A549 (cell line): ENCODE data around the gene NAA25. TPM values are rescaled to one million over a fixed set of nuclear protein-coding genes. Genes with fewer than 3 reads are reported as not detected.
A peak's percentile ranks its signal among the peaks of the same experiment; 100 is the strongest.

ENCODE experiments used
- ATAC-seq, 2 experiments: fragments of 200-7000 bp in 1 of 2; fragments of >200 bp in 1 of 2; cut with Nextera tagmentation in 1 of 2; cut with Tn5 transposase in 1 of 2; 3 replicates each; pipeline versions ENCODE4 v1.8.0 to v1.9.1; 2018 to 2020; ENCODE audit warnings: mild to moderate bottlenecking in 1 of 2, moderate library complexity in 1 of 2
- CTCF ChIA-PET: fragments of 300-600 bp; sonication (Branson Sonifier 250); formaldehyde crosslinking; extraction: SDS; loops from one replicate; lab custom pipeline; 2021; ENCODE audit warnings: antibody characterized with exemption, inconsistent platforms; lab: Yijun Ruan, JAX
- POLR2A ChIA-PET: fragments of 350-600 bp; formaldehyde crosslinking; extraction: SDS; loops from one replicate; lab custom pipeline; 2021; ENCODE audit warnings: antibody characterized with exemption, inconsistent platforms; lab: Yijun Ruan, JAX
- DNase-seq, 2 experiments: peaks; one replicate each; pipeline versions ENCODE4 v3.0.0 to v3.0.0-alpha.2; 2011 to 2016; ENCODE audit warnings: low read depth in 1 of 2, low spot score in 1 of 2
- FAIRE-seq: peaks from 2 replicates; lab custom pipeline; 2011; peaks lifted over from hg19 to GRCh38; lab: Jason Lieb, UNC
- H3K27ac ChIP-seq, 2 experiments: fragments of >200 bp; sonication (Bioruptor Twin); formaldehyde crosslinking; 3 replicates each; pipeline ENCODE4 v1.5.1; 2016 to 2017
- H3K4me1 ChIP-seq: fragments of >200 bp; sonication (Bioruptor Twin); formaldehyde crosslinking; 3 replicates; pipeline ENCODE4 v1.6.1; 2016
- H3K4me2 ChIP-seq: fragments of >200 bp; sonication (Bioruptor Twin); formaldehyde crosslinking; 3 replicates; pipeline ENCODE4 v1.6.1; 2016
- H3K4me3 ChIP-seq: fragments of >200 bp; sonication (Bioruptor Twin); formaldehyde crosslinking; 3 replicates; pipeline ENCODE4 v1.5.1; 2016
- H3K9me3 ChIP-seq: fragments of >200 bp; sonication (Bioruptor Twin); formaldehyde crosslinking; 3 replicates; pipeline ENCODE4 v1.6.1; 2016
- BHLHE40 ChIP-seq: IDR thresholded peaks from 2 replicates; pipeline ENCODE4 v1.6.1; 2012; ENCODE audit warnings: low read depth, low read length, inconsistent platforms
- CBX2 ChIP-seq: fragments of 200-600 bp; sonication (generic); IDR thresholded peaks from 2 replicates; pipeline ENCODE4 v1.6.1; 2016; ENCODE audit warnings: low read depth, mild to moderate bottlenecking, borderline replicate concordance
- CBX8 ChIP-seq: fragments of 200-600 bp; sonication (generic); IDR thresholded peaks from 2 replicates; pipeline ENCODE4 v1.6.1; 2016
- CHD2 ChIP-seq: fragments of 150-350 bp; IDR thresholded peaks from 2 replicates; pipeline ENCODE4 v1.6.1; 2014; ENCODE audit warnings: low read length; ENCODE audit not compliant: partially characterized antibody
- CHD4 ChIP-seq: fragments of 200-600 bp; sonication (generic); IDR thresholded peaks from 2 replicates; pipeline ENCODE4 v1.6.1; 2016; ENCODE audit warnings: antibody characterized with exemption, mild to moderate bottlenecking, borderline replicate concordance
- E2F6 ChIP-seq: IDR thresholded peaks from 2 replicates; pipeline ENCODE4 v1.6.1; 2012; ENCODE audit warnings: low read depth, borderline replicate concordance
- EHF ChIP-seq: fragments of 250-450 bp; sonication (Bioruptor Pico); IDR thresholded peaks from 2 replicates; pipeline ENCODE4 v1.5.0; 2020; ENCODE audit warnings: mild to moderate bottlenecking
- EHMT2 ChIP-seq: fragments of 200-600 bp; sonication (generic); IDR thresholded peaks from 2 replicates; pipeline ENCODE4 v1.6.1; 2016; ENCODE audit warnings: antibody characterized with exemption, low read depth, mild to moderate bottlenecking, moderate library complexity
- EP300 ChIP-seq, 2 experiments: fragments of >200 bp; sonication (Bioruptor Twin); formaldehyde crosslinking; IDR thresholded peaks; 2 replicates in 1 of 2; 3 replicates in 1 of 2; pipeline ENCODE4 v1.6.1; 2016 to 2017
- ESRRA ChIP-seq: fragments of 150-350 bp; IDR thresholded peaks from 2 replicates; pipeline ENCODE4 v1.6.1; 2014; ENCODE audit warnings: mild to moderate bottlenecking, low read length, borderline replicate concordance
- GATA3 ChIP-seq: IDR thresholded peaks from 2 replicates; pipeline ENCODE4 v1.6.1; 2012; ENCODE audit warnings: borderline replicate concordance
- HDAC2 ChIP-seq: fragments of 200-600 bp; sonication (generic); IDR thresholded peaks from 2 replicates; pipeline ENCODE4 v1.6.1; 2016
- HOXA7 ChIP-seq: fragments of 250-450 bp; sonication (Bioruptor Pico); IDR thresholded peaks from 2 replicates; pipeline ENCODE4 v1.5.0; 2020; ENCODE audit warnings: mild to moderate bottlenecking, moderate library complexity
- JUN ChIP-seq, 2 experiments: fragments of >200 bp; sonication (Bioruptor Twin); formaldehyde crosslinking; IDR thresholded peaks; 2 replicates in 1 of 2; 3 replicates in 1 of 2; pipeline ENCODE4 v1.6.1; 2016 to 2017
- JUNB ChIP-seq: fragments of >200 bp; sonication (Bioruptor Twin); formaldehyde crosslinking; IDR thresholded peaks from 2 replicates; pipeline ENCODE4 v1.6.1; 2016
- KDM5A ChIP-seq: fragments of 200-600 bp; sonication (generic); IDR thresholded peaks from 2 replicates; pipeline ENCODE4 v1.6.1; 2016; ENCODE audit warnings: antibody characterized with exemption, mild to moderate bottlenecking
- MAFK ChIP-seq: fragments of 450-650 bp; IDR thresholded peaks from 2 replicates; pipeline ENCODE4 v1.6.1; 2014; ENCODE audit not compliant: partially characterized antibody
- MAX ChIP-seq: IDR thresholded peaks from 2 replicates; pipeline ENCODE4 v1.6.1; 2012
- MAZ ChIP-seq: fragments of 150-350 bp; IDR thresholded peaks from 2 replicates; pipeline ENCODE4 v1.6.1; 2014; ENCODE audit warnings: antibody characterized with exemption, low read depth, low read length, borderline replicate concordance
- NR3C1 ChIP-seq: fragments of >200 bp; sonication (Bioruptor Twin); formaldehyde crosslinking; IDR thresholded peaks from 3 replicates; pipeline ENCODE4 v1.6.1; 2017
- PHF8 ChIP-seq: fragments of 200-600 bp; sonication (generic); IDR thresholded peaks from 2 replicates; pipeline ENCODE4 v1.6.1; 2016; ENCODE audit warnings: low read depth, mild to moderate bottlenecking, antibody characterized with exemption, moderate library complexity, borderline replicate concordance
- POLR2AphosphoS2 ChIP-seq: conservative IDR thresholded peaks from 2 replicates; pipeline ENCODE4 v1.6.1; 2012; ENCODE audit warnings: low read length, improper control_type of control experiment, inconsistent platforms
- RAD21 ChIP-seq, 2 experiments: fragments of >200 bp in 1 of 2; sonication (Bioruptor Twin) in 1 of 2; formaldehyde crosslinking in 1 of 2; IDR thresholded peaks in 1 of 2; conservative IDR thresholded peaks in 1 of 2; 2 replicates in 1 of 2; 3 replicates in 1 of 2; pipeline ENCODE4 v1.6.1; 2012 to 2018; ENCODE audit warnings: inconsistent platforms in 1 of 2
- RNF2 ChIP-seq: fragments of 200-600 bp; sonication (generic); IDR thresholded peaks from 2 replicates; pipeline ENCODE4 v1.6.1; 2016; ENCODE audit warnings: low read depth, mild to moderate bottlenecking, antibody characterized with exemption, moderate library complexity, borderline replicate concordance
- ZFP36 ChIP-seq: fragments of 450-650 bp; IDR thresholded peaks from 2 replicates; pipeline ENCODE4 v1.6.1; 2014; ENCODE audit warnings: borderline replicate concordance; ENCODE audit not compliant: partially characterized antibody
- ZSCAN20 ChIP-seq: fragments of 250-450 bp; sonication (Bioruptor Pico); IDR thresholded peaks from 2 replicates; pipeline ENCODE4 v1.8.0; 2022; ENCODE audit warnings: mild to moderate bottlenecking, moderate library complexity
- WGBS: methylation state at CpG from one replicate; pipeline ENCODE4 v1.1.6; 2017; ENCODE audit errors: missing lambda C conversion rate; 5-methylcytosine and 5-hydroxymethylcytosine counted together
- polyA plus RNA-seq, 4 experiments: library from polyadenylated mRNA; depleted of rRNA in 3 of 4; stranded (reverse); fragments of >200 nt; fragmentation: RNase III in 1 of 4; extraction: RNeasy Plus Mini Kit Qiagen cat#74134 plus additional on column Dnase treatment in 1 of 4; gene quantifications; 2 replicates in 3 of 4; 3 replicates in 1 of 4; pipeline ENCODE4 v1.2.3, GENCODE V29; 2011 to 2017
- TF ChIP-seq, protein P1 (sequence below): fragments of 150-350 bp; IDR thresholded peaks from 2 replicates; pipeline ENCODE4 v1.6.1; 2014; ENCODE audit warnings: low read depth, mild to moderate bottlenecking, low read length
- TF ChIP-seq, protein P2 (sequence below): IDR thresholded peaks from 2 replicates; pipeline ENCODE4 v1.6.1; 2012

NAA25 gene
- polyA plus RNA-seq, 2 of the 4 experiments (the other 2 are of a cell fraction): 21.3 to 41.4 TPM

DNA sequence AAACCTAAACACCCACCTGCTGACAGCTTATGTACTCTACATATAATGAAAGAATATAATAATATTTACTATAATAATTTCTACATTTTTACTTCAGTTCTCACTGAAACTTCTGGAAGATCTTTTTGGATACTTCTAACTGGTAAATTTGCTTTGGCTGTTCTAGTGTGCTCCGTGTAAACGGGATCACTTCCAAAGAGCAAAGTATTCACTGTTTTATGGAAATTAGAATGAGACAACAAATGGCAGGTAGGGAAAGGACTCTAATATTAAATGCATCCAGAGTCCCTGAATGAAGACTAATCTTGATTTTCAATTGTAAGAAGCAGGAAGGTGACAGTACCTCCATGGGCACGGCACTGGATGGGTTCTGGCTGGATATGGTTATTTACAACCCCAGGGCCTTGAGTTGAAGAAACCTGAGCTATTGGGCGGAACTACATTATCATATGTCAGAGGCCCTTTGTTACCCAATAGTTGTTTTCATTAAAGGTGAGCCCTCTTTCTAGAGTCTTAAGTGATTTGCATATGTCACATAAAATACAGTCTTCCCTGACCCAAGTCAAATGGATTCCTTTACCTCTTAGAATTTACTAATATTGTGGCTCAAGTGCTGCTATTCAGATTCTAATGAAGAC lies 84.7 kb downstream of the NAA25 start:
- FAIRE-seq (no peak), DNase-seq (no peak), ATAC-seq (no peak)
- Histone ChIP-seq H3K4me1 (peaks cover 6% of the 10 kb centered on the region), H3K9me3 (no peaks in the 10 kb centered on the region), H3K4me3 (no peak overlapping the region), H3K27ac (no peak overlapping the region), H3K4me2 (no peak overlapping the region)
- WGBS: 90% methylated on average over 4 of the region's 4 CpGs
- POLR2A ChIA-PET: interaction anchor here (2.6 kb wide), 1 partner anchor 11 kb away, joined by 22 read pairs; the partner anchor contains the start of genes ERP29 and TMEM116
- TF ChIP-seq BHLHE40: no peak
- TF ChIP-seq HDAC2: no peak
- no peak for TF ChIP-seq EHMT2
- no peak for TF ChIP-seq ZFP36
- TF ChIP-seq RAD21 (conservative IDR thresholded peaks at IDR 0.05 in 1 of 2, IDR thresholded peaks at IDR 0.05 in 1 of 2): no peak
- no peak for TF ChIP-seq MAFK
- no peak for TF ChIP-seq JUNB
- no peak for TF ChIP-seq EHF
- CTCF ChIA-PET: interaction anchor here (4.0 kb wide), 1 partner anchor 10 kb away, joined by 19 read pairs; the partner anchor contains the start of genes ERP29 and TMEM116

- DNase-seq: no peak
- 89% methylated on average over 11 of the region's 11 CpGs for WGBS
- FAIRE-seq: no peak
- no peak overlapping the region for H3K4me2 ChIP-seq
- no peak overlapping the region for H3K4me3 ChIP-seq
- POLR2A ChIA-PET: interaction anchor here (2.6 kb wide), 1 partner anchor 9 kb away, joined by 22 read pairs; the partner anchor contains the start of genes ERP29 and TMEM116
- peaks cover 16% of the 10 kb centered on the region for H3K4me1 ChIP-seq
- CTCF ChIA-PET: interaction anchor here (1.0 to 4.0 kb wide), 3 partner anchors 9 to 176 kb away, joined by 4 to 19 read pairs (median 7); partner anchors contain the start of genes ERP29 and TMEM116
- H3K9me3 ChIP-seq: no peaks in the 10 kb centered on the region
- TF ChIP-seq EP300 (IDR thresholded peaks at IDR 0.05) (no peak), CBX2 (no peak), MAX (no peak), GATA3 (no peak), NR3C1 (no peak), EHF (no peak), CBX8 (no peak), PHF8 (no peak), ZSCAN20 (CRISPR knock-in tag) (no peak)
- peak; percentile 15 to 63; a peak in 3 of 6 replicates for ATAC-seq
- no peak overlapping the region for H3K27ac ChIP-seq
These were observed 86.2 kb downstream of the NAA25 start for GRCh38 chr12:112022241-112023016.

- CTCF ChIA-PET: interaction anchor here (1.1 to 4.0 kb wide), 5 partner anchors 7 to 367 kb away, joined by 3 to 19 read pairs (median 5); partner anchors contain the start of genes ERP29 and TMEM116
- peaks cover 16% of the 10 kb centered on the region for H3K4me1 ChIP-seq
- H3K9me3 ChIP-seq: no peaks in the 10 kb centered on the region
- POLR2A ChIA-PET: interaction anchor here (1.5 kb wide), 1 partner anchor 27 kb away, joined by 3 read pairs; no protein-coding TSS in a partner anchor
- no peak for ATAC-seq
- TF ChIP-seq, protein P1, sequence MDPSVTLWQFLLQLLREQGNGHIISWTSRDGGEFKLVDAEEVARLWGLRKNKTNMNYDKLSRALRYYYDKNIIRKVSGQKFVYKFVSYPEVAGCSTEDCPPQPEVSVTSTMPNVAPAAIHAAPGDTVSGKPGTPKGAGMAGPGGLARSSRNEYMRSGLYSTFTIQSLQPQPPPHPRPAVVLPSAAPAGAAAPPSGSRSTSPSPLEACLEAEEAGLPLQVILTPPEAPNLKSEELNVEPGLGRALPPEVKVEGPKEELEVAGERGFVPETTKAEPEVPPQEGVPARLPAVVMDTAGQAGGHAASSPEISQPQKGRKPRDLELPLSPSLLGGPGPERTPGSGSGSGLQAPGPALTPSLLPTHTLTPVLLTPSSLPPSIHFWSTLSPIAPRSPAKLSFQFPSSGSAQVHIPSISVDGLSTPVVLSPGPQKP: no peak
- TF ChIP-seq RAD21 (conservative IDR thresholded peaks at IDR 0.05 in 1 of 2, IDR thresholded peaks at IDR 0.05 in 1 of 2) (no peak), JUNB (no peak), CHD4 (no peak), RNF2 (no peak), MAZ (no peak), KDM5A (no peak), HOXA7 (CRISPR knock-in tag) (no peak), POLR2AphosphoS2 (no peak), ESRRA (no peak), CHD2 (no peak), E2F6 (no peak), PHF8 (no peak), JUN (IDR thresholded peaks at IDR 0.05) (no peak), EP300 (IDR thresholded peaks at IDR 0.05) (no peak), EHMT2 (no peak)
- TF ChIP-seq, protein P2, sequence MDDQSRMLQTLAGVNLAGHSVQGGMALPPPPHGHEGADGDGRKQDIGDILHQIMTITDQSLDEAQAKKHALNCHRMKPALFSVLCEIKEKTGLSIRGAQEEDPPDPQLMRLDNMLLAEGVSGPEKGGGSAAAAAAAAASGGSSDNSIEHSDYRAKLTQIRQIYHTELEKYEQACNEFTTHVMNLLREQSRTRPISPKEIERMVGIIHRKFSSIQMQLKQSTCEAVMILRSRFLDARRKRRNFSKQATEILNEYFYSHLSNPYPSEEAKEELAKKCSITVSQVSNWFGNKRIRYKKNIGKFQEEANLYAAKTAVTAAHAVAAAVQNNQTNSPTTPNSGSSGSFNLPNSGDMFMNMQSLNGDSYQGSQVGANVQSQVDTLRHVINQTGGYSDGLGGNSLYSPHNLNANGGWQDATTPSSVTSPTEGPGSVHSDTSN: no peak
- H3K4me3 ChIP-seq: no peak overlapping the region
- no peak overlapping the region for H3K27ac ChIP-seq
- no peak for FAIRE-seq
- 88% methylated on average over 8 of the region's 8 CpGs for WGBS
- H3K4me2 ChIP-seq: no peak overlapping the region
- no peak for DNase-seq
These were observed 87.6 kb downstream of the NAA25 start for GRCh38 chr12:112020947-112021457.
